Measurements from ENCODE around the gene KCNK3.
"Not testable (repeated sequence)": the region's sequence is repeated elsewhere in the genome, so short reads cannot be mapped to it uniquely, and the experiment has no call there.

The KCNK3 gene

GRCh38 chr2:26759845-26760244, 67.3 kb downstream of the KCNK3 start:
- DNase-seq = no peak

GRCh38 chr2:26760991-26761390, 68.5 kb downstream of the KCNK3 start:
- not testable (repeated sequence) for DNase-seq

- DNase-seq = no peak
Observed at GRCh38 chr2:26763019-26763418, 70.5 kb downstream of the KCNK3 start.

- no peak for DNase-seq
Observed at GRCh38 chr2:26764078-26764887, 71.8 kb downstream of the KCNK3 start, which contains the start of gene SLC35F6. Gene SLC35F6, plus strand, starts transcription at chr2:26764284. Its CDS starts 66 bp downstream, at chr2:26764350.

GRCh38 chr2:26764906-26765305, 72.4 kb downstream of the KCNK3 start:
- DNase-seq = no peak

- no peak for DNase-seq
Observed at GRCh38 chr2:26765475-26766200, 73.1 kb downstream of the KCNK3 start.

DNA sequence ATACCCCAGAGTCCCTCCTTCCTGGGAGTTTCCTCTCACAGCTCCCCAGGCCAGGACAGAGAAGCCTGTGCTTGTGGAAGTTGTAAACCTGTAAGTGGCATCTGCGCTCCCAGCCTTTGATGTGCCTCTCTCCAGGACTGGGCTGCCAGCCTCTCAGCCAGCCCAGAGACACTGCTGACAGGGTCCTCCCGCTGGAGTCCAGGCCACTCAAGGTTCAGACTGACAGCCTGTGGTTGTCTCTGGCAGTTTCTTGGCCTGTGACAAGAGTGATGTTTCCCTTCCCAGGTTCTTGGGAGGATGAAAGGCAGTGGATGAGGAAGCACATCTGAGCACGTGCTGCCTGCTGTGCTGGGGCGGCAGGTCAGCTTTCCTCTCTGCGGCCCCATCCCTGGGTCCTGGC, 74.6 kb downstream of the KCNK3 start:
- no peak for DNase-seq

GRCh38 chr2:26767894-26768487, 75.5 kb downstream of the KCNK3 start:
- DNase-seq = no peak

DNA sequence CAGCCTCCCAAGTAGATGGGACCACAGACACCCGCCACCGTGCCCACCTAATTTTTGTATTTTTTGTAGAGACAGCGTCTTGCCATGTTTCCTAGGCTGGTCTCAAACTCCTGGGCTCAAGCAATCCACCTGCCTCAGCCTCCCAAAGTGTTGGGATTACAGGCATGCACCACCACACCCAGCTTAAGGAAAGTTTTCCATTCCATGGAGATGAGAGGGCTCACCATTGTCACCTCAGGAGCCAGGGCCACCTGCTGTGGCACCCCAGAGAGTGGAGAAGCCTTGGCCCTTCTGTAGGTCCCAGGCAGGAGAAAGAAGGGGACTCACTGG, 76.2 kb downstream of the KCNK3 start:
- no peak for DNase-seq

GRCh38 chr2:26769089-26769761, 76.7 kb downstream of the KCNK3 start:
- no peak for DNase-seq

DNA sequence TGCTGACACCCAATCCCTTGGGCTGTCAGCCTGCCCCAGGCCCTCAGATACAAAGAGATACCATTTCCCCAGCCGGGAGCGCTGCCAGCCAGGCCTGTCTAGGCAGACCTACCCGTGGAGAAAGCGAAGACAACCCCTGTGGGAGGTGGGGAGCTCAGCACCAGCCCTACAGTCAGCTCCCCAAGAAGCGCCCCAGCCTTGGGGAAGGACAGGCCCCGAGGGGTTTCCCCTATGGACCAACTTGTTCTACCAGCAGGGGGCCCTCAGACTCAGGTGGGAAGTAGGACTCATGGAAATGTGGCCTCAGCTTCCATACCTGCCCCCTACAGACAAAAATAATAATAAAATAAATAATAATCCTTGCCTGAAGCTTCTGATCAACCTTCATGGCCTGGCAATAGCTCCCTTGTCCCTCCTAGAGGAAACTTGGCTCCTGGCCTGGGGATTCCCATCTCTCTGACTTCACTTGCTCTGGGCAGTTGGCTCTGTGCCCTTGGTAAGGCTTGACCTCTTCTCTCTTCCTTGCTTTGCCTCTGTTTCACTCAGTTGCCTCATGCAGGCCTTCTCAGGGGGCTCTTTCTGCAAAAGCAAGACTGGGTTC, 78.6 kb downstream of the KCNK3 start:
- no peak for DNase-seq

DNA sequence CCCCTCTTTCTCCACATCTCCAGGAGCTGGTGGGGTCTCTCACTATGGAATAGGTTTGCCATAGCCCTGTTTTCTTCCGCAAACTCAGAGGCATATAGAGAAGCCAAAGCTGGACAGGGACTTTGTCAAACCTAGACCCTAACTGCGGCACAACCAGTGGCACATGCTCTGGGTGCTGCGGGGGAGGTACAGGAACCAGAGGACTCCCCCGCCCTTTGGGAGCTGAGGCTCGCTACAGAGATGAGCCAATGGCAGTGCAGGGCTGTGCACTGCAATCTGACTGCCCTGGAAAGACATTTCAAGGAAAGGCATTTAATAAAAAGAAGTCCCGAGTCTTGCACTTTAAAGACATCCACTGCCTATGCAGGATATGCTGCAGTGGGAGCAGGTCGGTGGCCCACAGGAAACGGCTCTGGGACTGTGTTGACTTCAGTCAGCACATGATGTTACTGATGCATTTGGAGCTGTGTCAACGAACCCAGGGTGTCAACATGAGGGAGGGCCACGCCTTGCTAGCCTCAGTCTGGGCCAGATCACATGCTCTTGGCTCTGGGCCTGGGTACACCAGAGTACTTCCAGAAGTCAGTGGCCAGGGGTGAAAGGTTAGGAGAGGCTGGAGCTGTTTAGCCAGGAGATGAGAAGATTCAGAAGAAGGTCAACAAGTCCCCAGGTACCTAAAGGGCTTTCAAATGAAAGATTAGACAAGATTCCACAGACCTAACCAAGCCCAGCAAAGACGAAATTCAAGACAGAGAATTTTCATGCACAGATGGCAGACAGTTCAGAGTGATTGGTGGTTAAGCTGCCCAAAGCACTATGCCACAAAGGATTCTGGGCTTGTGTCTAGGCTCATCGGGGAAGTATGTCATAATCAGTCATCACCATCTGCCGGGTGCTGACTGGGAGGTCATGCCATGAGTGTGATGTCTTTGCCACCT, 79.8 kb downstream of the KCNK3 start:
- no peak for DNase-seq

DNA sequence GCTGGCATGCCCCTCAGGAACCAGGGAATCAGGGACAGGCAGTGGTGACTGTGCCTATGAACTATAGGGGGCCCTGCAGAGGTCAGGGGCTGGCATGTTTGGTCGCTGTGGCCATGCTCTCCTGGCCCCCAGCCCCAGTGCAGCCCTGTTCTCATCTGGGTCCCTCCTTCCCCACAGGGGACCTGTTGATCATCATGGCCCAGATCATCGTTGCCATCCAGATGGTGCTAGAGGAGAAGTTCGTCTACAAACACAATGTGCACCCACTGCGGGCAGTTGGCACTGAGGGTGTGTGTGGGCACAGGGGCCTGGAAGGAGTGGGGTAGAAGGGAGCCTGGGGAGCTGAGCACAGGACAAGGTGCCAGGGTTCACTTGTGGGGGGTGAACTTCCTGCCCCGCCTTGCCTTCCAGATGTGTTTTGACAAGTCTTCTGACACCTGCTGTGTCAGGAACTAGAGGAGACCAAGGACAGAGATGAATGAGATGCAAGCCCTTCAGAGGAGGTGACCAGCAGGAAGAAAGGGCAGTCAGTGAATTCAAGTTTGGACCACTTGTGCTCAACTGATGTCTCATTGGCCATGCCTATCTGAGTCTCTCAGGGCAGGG, 83.8 kb downstream of the KCNK3 start:
- no peak for DNase-seq

DNA sequence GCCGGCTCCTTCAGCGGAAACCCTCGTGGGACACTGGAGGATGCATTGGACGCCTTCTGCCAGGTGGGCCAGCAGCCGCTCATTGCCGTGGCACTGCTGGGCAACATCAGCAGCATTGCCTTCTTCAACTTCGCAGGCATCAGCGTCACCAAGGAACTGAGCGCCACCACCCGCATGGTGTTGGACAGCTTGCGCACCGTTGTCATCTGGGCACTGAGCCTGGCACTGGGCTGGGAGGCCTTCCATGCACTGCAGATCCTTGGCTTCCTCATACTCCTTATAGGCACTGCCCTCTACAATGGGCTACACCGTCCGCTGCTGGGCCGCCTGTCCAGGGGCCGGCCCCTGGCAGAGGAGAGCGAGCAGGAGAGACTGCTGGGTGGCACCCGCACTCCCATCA, 85.6 kb downstream of the KCNK3 start:
- no peak for DNase-seq

DNA sequence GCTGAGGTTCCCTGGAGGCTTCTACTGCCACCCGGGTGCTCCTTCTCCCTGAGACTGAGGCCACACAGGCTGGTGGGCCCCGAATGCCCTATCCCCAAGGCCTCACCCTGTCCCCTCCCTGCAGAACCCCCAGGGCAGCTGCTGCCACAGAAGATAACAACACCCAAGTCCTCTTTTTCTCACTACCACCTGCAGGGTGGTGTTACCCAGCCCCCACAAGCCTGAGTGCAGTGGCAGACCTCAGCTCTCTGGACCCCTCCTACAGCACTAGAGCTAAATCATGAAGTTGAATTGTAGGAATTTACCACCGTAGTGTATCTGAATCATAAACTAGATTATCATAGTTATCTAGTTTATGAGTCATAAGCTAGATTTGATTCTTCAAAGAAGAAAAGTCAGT, 86.0 kb downstream of the KCNK3 start:
- DNase-seq = no peak

DNA sequence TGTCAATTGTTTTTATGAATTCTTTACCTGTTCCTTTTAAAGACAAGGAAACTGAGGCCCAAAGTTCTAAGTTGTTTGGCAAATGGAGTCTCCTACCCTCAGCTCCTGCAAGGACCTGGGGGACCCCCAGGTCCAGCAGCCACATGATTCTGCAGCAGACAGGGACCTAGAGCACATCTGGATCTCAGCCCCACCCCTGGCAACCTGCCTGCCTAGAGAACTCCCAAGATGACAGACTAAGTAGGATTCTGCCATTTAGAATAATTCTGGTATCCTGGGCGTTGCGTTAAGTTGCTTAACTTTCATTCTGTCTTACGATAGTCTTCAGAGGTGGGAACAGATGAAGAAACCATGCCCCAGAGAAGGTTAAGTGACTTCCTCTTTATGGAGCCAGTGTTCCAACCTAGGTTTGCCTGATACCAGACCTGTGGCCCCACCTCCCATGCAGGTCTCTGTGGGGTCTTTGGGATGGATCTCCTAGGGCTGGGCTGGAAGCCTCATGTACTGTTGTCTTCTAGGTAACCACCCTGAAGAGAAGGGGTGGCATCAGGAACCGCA, 87.8 kb downstream of the KCNK3 start:
- DNase-seq = no peak

Measured in NCI-H187 treated with DMSO at 0.1 percent for 48 hours (cell line).